ENCODE data around the gene KIF18B.

KIF18B gene

DNA sequence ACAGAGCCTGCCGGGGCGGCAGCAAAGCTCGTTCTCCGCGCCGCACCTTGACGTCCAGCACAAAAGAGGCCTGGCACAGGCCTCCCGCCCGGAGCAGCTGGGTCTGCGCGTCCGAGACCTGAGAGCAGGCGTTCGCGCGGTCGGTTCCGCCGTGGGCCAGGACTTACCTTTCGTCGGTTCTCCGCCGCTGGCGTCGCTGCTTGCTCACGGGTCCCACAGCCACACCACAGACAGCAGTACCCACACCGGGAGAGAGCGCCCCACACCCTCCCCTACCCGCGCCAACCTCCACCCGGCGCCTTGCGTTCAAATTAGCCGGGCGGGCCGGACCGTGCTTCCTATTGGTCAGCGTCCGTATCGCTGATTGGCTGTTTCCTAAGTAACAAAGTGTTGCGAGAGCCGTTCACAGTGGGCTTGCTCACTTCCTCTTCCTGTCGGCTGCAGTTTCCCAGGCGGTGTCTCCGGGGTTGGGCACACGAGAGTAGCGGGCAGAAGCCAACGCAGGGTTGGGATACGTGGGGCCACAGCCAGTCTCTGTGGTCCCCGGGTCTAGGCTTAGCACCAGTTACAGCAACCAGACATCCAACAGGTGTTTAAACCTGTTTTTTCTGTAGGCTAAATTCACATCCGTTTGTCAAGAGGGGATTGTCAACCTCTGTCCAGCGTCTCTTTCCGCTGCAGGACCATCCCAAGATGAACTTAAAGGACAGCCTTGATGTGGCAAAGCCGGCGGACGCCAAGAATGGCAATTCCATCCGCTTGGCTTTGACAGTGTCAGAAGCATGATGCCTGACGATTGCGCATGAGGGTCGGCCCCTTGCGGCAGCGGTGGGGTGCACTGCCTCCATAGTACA lies at the start of gene KIF18B:
TSS of gene KIF18B (minus strand) at position 313 of the 854 bp plus-strand sequence. CDS start 11,429 bp downstream, outside the sequence.
- DNase-seq, result peak; percentile 96

DNA sequence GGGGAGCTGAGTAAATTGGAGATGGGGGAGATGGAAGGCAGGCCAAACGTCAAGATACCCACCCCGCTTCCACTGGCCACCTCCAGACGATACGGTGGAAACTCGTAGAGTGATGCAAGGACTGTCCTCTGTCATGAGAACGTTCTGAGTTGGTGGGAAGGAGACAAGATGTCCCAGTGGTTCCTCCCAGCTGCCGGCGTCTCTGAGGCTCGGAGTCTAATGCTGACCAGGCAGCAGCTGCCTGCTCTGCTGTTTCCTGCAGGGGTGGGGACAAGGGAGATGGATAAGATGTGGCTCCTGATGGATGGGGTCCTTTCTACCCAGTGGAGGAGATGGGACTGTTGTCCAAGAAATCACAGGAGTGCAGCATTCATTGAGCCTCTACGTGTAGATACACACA lies 48.7 kb upstream of the KIF18B start:
- no peak for DNase-seq

DNA sequence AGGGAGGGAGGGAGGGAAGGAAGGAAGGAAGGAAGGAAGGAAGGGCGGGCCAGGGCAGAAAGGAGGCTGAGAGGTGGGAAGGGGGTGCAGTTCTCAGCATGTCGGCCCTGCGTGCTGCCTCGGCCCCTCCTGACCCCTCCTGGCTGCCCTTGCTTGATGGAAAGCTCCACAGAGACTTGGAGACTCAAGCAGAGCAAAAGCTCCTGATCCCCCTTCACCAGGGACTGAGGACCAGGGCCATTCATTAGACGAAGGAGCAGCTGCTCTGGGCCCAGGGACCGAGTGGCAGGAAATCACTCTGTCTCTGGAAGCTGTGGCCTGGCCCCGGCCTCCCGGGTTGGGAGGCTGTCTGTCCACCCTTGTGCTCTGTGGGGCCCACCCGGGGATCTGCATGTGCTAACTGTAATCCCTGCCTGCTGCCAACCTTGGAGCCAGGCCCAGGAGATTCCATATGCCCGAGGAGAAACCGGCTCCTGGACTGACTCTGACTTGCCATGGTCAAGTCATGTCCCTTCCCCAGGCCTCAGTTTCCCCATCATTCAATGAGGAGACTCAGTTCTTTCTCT lies 47.9 kb upstream of the KIF18B start:
- DNase-seq, result no peak

DNA sequence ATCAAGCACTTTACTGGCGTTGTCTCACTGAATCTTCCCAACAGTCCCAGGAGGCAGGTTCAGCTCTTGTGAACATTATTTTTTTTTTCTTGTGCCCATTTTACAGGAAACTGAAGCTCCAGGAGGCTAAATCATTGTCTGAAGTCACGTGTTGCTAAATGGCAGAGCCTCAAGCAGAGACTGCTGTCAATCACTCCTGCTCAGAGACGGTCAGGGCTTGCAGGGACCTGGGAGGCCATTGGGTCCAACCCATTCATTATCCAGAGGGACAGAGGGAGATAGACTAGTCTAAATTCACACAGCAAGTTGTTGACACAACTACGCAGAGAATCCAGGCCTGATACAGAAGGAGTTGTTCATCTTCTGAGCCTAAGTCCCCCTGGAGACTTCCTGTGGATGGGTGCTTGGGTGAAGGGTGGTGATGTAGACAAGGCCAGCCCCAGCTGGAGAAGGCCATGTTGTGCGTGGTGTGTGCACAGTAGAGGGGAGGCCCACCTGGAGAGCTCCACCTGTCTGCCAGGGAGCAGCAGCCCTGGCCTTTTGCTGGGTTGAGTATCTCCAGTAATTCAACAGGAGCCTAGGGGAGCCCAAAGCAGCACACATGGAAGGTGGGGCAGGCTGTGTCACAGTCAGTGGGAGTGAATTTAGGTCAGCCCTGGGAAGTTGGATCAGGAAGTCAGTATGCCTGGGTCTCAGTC lies 44.8 kb upstream of the KIF18B start:
- no peak for DNase-seq

DNA sequence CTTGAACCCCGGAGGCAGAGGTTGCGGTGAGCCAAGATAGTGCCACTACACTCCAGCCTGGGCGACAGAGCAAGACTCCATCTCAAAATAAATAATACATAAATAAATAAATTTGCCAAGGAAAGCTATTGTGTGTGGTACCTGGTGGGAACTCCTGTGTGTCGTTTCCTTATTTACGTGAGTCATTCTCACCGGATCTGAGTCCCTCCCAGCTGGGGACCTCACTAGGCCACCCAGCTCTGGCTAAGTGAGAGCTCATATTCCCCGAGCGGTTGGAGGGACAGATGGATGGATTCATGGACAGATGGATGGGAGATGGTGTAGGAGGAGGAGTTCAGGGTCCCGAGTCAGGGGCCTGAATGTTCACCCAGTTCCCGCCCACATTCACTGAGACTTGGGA lies 43.4 kb upstream of the KIF18B start:
- no peak for DNase-seq

DNA sequence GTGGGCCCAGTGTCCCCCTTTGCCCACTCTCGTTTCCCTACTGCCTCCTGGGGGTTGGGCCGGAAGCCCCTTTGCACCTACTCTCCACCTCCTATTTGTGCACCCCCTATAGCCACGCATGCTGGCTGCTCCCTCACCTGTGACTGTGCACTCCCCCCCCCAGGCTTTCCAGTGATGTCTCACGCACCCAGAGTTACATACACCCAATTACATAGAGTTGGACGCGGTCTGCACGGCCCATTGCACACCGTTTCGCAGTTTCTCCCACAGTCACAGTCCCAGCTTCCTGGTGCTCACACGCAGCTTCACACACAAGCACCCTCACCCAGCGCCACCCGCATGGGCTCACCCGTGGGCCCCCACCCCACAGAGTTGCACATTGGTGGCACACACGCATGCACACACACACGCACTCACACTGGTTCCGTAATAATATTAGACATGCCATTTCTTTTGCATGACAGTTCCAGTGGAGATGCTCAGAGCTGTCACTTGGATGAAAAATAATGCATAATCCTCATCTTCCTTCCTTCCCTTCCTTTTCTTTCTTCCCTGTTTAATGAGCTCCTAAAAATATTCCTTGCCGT lies 42.1 kb upstream of the KIF18B start:
- no peak for DNase-seq

DNA sequence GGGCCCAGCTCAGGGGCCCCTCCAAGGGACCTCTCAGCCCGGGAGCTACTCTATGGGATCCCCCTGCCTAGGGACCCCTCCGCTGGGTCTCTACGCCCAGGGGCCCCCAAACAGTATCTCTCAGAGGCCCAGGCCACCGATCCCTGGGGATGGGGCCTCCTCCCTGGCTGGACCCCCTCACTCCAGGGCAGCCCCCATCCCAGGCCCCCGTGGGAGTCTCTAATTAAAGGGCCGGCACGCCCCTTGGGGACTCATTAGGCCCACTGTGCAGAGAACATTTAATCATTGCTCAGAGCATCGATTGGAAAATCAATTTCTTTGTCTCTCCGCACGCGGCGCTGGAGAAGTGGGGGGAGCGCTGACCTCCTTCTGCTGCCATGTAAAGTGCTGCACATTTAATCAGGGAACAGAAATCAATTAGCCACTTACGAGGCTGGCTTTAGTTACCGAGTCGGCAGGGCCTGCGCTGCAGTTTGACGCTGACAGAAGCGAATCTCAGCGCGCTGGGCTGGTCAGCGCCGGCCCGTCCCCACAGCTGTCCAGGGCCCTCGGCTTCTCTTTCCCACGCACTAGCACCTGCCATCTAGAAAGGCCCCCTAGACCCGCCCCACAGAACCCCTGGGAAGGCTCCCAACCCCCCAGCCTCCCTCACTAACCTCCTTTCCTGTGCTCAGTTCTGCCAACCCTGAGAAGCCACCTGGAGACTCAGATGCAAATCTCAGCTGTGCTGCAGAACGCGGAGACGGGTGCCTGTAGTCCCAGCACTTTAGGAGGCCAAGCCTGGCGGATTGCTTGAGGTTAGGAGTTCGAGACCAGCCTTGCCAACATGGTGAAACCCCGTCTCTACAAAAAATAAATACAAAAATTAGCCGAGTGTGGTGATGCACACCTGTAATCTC lies 40.7 kb upstream of the KIF18B start:
- DNase-seq, result no peak

DNA sequence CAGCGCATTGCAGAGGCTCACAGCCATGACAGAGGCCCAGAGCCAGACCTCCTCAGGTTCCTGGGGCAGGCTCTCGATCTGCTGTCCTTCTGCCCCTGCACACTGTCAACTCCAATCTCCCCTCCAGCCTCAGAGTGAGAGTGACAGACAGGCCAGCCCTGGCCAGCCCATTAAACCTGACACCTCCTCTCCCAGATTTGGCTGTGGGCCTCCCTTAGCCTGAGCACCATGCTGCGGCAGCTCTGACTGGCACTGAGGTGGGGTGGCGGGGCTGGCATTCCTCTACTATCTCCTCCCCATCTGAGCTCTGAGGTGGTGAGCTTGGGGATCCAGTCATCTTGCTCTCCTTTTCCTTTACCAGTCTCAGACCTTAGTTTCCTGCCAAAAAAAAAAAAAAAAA lies 36.0 kb upstream of the KIF18B start:
- no peak for DNase-seq

DNA sequence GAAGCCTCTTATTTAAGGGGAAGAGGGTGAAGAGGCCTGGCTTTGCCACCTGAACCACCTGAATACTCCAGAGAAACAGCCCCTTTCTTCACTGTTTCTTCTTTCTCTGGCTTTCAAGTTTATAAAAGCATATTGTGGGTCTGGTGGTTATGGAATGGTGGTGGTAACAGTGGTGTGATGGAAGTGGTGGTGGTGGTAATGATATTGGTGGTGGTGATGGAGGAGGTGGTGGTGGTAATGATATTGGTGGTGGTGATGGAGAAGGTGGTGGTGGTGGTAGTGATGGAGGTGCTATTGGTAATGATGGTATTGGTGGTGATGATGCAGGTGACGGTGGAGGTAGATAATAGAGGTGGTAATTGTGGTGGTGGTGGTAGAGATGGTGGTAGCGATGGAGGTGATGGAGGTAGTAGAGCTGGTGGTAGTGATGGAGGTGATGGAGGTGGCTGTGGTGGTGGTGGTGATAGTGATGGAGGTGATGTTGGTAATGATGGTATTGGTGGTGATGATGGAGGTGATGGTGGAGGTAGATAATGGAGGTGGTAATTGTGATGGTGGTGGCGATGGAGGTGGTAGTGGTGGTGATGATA lies 34.6 kb upstream of the KIF18B start:
- no peak for DNase-seq

DNA sequence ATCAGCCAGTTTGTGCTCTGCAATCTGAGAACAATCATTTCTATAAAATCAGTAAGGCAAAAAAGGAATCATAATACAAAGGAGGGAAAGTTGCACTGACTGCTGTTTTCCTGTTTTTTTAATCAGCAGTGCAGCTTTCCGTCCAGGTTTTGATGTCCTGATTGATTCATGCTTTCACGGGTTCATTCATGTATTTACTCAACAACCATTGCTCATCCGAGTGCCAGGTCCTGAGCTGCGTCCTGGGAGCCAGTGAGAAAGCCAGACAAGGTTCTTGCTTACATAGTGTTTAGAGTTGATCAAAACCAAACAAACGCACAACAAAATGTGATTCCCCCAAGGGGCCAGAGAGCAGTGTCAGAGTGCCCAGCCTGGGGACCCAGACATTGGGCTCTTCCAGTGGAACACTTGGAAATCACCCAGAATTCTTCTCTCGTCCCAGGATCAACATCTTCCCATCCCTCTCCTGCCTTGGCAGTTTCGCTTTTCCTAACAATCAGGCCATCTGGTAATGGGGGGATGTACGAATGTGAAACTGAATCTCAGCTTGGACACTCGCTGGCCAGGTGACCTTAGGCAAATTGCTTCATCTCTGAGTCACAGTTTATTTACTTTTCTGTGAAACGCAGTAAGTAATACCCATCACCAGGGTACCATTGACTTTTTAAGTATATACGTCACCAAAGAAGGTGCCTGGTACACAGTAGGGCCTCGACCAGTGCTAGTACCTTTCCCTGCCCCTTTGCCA lies 33.8 kb upstream of the KIF18B start:
- no peak for DNase-seq

DNA sequence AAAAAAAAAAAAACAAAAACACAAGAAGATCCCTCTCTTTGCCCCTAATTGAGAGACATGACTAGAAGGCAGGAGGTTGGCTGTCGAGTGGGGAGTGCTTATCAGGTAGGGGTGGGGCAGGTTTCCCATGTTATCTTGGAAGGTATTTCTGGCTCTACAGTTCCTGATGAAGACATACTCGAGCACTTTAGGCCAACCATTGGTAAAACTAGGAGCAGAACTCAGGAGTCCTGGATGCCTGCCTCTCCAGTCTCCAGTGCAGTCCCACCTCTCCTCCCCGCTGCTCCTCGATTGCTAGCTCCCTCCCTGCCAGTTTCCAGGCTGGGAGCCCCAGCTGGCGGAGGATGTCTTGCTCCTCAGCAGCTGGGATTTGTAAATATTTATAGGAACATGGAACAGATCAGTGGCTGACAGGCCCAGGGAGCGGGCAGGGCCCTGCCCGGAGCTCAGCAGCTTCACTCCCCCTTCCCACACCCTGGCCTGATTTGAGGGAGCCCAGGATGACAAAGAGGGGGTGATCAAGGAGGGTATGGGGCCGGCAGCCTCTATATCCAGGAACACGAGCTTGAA lies 31.9 kb upstream of the KIF18B start:
- DNase-seq, result no peak

DNA sequence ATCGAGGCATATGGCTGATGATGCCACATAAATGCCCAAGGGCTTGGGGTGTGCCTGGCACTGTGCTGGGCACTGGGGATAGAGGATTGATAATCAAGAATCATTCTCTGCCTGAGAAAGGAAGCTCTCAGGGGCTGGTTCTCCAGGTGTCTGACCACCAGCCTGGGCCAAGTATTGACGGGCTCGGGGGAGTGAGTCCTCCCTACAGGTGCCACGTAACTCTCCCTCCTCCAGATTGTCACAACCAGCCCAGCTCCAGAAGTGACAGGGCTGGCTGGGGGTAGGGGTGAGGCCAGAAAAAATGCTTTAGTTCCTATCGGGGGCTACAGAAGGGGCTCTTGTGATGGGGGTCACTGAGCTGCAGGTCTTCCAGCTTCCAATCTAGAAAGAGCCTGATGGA lies 31.2 kb upstream of the KIF18B start:
- no peak for DNase-seq

DNA sequence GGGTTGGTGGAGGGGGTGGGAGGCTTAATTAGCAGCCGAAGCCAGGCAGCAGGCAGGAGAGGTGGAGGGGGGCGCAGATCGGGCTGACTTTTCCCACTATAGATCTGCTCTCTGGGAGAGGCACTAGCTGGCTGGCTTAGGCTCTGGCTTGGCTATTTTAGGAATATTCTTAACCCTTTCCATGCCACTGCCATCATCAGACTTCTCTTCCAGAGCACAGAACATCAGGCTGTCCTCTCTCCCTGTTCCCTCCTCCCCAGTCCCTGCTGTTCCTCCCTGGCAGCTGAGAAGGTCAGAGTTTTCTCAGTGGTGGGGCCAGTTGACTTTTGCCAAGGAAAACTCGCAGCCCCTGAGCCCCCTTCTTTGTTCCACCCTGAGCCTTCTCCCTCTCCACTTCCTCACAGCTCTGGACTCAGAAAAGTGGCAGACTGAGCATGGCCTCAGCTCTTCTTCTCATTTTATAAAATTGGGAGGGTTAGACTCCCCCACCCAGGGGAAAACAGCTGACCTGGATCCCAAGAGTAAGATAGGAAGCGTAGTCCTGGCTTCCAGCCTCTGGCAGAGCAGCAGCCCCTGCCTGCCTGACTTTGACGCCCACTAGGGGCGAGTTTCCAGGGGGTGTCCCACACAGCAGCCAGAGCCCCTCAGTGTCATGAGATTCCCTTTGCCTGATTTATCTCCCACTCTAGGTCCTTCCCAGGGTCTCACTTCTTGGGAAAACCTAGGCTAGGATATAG lies 30.4 kb upstream of the KIF18B start:
- no peak for DNase-seq

DNA sequence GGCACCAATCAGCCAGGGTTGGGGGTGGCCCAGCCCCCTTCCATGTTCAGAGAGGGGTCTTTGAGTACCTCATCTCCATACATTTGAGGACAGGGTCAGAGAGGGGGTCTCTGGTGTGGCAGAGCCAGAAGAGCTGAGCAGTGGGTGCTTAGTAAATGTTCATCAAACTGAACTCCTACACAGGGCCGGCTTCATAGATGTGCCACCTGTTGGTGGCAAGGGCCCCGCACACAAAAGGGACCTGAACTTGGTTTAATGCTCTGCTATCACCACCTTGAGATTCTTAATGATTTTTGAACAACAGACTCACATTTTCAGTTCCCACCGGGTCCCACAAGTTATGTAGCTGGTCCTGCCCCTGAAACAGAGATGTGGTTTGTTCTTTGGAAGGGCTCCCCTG lies 29.5 kb upstream of the KIF18B start:
- DNase-seq, result no peak

DNA sequence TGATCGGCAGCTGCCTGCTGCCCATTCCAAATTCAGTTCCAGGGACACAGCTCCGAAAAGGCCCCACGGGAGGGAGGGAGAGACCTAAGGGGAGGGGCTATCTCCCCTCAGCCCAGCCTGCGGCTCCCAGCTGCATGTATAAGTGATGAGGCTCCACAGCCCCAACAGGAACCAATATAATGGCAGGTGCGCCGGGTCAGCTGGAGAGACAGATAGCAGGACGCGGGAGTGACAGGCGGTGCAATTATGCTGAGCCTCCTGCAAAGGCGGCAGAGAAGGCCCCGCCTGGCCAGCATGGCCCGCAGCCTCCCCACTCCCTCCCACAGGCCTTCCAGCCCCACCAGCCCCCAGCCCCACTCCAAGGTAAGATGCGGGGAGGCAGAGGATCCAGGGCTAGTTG lies 28.6 kb upstream of the KIF18B start:
- DNase-seq, result peak; percentile 18

DNA sequence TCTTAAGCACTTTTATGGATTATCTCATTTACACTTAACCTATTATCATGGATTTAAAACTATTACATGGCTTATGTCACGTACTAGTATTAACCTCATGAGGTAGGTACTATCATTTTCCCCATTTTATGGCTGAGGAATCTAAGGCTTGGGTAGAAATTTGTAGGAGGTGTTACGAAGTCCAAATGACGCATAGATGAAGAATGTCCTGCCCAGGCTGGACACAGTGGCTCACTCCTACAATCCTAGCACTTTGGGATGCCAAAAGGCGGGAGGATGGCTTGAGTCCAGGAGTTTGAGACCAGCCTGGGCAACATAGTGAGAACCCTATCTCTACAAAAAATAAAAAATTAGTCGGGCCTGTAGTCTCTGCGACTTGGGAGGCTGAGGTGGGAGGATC lies 25.4 kb upstream of the KIF18B start:
- no peak for DNase-seq

DNA sequence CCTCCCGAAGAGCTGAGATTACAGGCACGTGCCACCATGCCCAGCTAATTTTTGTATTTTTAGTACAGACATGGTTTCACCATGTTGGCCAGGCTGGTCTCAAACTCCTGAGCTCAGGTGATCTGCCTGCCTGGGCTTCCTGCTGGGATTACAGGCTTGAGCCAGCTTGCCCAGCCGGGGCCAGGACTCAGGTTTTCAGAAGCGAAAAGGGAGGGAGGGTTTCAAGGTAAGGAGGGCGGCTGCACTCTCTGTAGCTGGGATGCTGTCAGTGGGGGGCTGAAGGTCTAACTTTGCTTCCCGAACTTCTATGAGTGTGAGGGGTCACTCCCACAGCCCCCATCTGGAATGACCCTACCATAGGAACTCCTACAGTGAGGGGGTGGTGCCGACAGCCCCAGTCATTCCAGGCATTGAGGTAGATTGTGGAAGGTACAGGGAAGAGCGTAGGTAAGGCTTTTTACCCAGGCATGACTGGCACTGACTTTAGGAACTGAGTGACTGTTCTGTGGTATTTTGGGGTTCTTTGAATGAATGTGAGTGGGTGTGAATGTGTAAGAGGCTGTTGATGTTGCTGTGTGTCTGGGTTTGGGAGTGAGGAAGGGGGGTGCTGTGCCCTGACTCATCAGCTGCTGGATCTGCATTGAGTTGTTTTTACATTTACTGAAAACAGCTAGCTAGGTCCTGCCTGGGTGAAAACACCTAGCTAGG lies 24.4 kb upstream of the KIF18B start:
- DNase-seq, result no peak

DNA sequence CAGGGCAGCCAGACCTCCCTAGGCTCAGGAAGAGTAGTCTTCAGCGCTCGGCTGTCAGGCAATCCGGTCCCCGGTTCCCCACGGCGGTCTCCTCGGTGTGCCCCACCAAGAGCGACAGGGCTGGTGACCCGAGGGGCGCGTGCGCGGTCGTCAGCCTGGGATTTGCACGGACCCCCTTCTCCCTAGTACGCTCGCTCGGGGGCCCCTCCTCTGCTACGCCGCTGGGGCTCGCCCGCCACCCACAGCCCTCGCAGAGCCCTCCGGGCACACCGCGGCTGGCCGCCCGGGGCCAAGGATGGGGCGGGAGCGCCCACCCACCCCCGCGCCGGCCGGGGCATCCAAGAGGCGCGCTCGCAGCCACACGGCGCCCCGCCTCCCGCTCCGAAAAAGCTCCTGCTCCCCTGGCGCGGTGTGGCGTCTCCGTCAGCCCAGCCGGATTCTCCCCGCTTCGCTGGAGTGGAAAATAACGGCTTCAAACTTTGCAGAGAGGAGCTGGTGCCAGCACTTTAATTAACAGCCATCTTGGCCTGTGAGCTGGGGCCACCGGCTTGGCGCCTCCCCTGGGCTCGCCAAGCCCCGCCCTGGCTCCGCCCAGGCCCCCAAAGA lies 22.7 kb upstream of the KIF18B start:
- no peak for DNase-seq

DNA sequence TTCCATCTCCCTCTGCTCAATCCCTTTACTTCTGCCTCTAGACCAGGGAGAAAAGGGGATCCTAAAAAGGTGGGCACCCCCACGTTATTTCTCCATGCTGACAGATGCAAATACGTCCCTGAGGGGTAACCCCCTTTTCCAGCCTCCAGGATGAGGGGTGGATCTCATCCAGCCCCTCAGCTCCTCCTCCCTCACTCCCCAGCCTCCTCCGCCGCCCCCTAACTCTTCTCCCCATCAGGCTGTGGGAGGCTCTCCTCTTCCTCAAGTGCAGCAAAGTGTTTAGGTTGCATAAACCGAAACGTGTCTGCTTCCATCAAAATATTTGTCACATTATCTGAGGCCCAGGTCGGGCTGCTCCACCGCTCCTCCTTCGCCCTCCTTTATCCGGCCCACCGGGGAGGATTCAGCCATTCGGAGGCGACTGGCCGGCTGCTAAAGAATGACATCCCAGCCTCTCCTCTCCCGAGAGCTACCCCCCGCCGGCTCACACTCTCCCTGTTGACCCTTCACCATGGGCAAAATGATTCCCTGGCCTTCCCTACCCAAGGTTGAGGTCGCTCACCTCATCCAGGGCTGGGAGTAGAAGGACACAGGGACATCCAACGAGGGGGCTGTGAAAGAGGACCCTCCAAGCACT lies 21.7 kb upstream of the KIF18B start:
- DNase-seq, result no peak
